Esophagus mucosa (tissue), 1 donor: ENCODE data around the gene SDCCAG8. TPM values are rescaled to one million over a fixed set of nuclear protein-coding genes. Genes with fewer than 3 reads are reported as not detected.
"Not testable (repeated sequence)": the region's sequence is repeated elsewhere in the genome, so short reads cannot be mapped to it uniquely, and the experiment has no call there.

Source experiments
- ATAC-seq: fragments of 200-7000 bp; cut with Tn5 transposase; one replicate; pipeline ENCODE4 v1.9.1; 2020
- total RNA-seq: library from RNA; stranded (reverse); gene quantifications from one replicate; pipeline ENCODE4 v1.2.4, GENCODE V29; 2023
- donor health status: DM: yes; HTN: yes; CAD: no.

The SDCCAG8 gene
- total RNA-seq, result 30.1 TPM

DNA sequence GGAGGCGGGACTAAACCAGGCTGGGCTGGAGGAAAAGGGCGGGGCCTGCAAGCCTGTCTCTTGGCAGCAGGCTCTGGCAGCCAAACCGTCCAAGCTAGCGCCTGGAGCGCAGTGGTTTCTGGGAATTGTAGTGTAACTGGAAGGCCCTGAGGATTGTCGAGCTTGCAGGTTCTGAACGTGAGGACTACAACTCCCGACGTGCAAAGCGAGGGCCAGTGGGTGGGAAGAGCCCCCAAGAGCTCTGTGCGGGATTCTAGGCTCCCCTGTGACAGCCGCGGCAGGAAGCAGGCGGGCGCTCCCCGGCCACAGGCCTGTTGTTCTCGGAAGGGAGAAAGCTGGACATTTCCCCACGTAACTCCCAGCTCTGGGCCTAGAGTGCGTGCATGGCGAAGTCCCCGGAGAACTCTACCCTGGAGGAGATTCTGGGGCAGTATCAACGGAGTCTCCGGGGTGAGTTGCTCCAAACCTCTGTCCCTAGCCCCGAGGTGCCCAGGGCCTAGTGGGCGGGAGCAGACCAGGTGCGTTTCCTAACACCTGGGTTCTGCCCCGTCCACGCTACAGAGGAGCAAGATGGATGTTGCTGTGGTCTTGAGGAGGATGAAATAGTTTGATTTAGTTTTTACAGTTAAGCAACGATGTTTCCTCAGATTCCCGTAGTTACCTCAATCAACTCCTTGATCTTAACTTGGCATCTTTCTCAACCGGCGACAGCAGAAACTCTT lies at the start of gene SDCCAG8:
Gene SDCCAG8 (plus strand): TSS at position 251 of the 722 bp plus-strand sequence. CDS start 133 bp downstream, at position 384.
- ATAC-seq, result peak; percentile 94

DNA sequence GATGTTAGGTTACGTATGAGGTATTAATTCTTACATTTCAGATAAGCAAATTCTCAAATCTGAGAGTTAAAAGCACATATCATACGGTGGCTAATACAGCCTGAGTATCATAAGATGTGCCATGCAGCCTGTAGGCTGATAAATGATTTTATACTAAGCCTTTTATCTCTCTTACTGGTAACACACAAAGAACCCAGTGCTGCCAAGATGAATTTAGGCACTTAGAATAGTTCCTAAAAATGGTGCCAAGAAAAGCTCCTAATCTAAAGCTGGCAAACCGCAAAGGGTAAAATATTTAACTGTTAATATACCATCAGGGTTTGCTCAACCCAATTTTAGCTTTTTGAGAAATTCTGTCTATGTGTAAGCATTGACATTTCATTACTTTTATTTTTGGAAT lies 43.9 kb upstream of the SDCCAG8 start:
- not testable (repeated sequence) for ATAC-seq

DNA sequence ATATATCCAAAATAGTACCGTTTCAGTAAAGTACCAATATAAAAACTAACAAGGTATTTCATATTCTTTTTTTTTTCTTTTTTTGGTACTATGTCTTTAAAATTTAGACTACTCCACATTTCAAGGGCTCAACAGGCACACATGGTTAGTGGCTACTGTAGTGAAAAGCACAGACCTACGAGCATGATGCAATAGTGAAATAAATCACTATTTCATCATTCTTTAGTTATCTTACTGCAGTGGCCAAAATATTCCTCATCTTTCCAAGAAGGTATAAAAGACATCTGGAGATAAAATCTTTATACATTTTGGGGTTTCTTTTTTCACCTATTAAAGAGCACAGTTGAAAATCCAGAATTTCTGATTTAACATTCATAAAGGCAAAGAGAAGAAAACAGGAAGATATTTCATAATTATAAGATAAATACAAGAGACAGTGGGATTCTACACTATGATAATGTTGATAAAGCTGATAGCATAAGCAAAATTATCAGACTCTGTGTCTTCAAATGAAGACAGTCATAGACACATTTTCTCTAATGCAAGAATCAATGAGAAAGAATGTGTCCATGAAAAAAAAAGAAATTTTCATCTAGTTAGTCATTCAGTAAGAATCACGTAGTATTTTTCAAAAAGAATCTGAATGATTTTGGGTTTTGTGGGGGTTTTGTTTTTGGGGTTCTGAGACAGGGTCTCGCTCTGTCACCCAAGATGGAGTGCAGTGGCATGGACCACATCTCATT lies 42.6 kb upstream of the SDCCAG8 start:
- ATAC-seq, result no peak

DNA sequence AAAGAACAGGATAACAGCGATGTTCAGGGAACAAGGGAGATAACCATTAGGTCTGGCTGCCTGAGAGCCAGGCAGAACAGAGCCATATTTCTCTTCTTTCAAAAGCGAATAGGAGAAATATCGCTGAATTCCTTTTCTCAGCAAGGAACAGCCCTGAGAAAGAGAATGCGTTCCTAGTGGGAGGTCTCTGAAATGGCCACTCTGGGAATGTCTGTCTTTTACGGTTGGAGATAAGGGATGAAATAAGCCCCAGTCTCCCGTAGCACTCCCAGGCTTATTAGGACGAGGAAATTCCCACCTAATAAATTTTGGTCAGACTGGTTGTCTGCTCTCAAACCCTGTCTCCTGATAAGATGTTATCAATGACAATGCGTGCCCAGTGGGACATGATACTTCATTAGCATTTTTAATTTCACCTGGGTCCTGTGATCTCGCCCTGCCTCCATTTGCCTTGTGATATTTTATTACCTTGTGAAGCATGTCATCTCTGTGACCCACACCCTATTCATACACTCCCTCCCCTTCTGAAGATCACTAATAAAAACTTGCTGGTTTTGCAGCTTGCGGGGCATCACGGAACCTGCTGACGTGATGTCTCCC lies 40.5 kb upstream of the SDCCAG8 start:
- ATAC-seq, result not testable (repeated sequence)

DNA sequence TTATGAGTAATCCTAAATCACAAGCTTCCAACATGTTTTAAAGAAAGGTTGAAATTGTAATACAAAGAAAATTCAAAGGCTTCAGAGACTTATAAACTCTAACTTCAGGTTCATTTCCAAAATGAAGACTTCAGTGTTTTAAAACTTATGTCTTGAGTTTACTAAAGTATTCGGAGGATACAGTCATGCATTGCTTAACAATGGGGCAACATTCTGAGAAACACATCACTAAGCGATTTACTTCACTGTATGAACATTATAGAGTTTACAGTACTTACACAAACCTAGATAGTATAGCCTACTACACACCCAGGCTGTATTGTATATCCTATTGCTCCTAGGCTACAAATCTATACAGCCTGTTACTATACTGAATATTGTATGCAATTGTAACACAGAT lies 39.1 kb upstream of the SDCCAG8 start:
- ATAC-seq, result no peak

DNA sequence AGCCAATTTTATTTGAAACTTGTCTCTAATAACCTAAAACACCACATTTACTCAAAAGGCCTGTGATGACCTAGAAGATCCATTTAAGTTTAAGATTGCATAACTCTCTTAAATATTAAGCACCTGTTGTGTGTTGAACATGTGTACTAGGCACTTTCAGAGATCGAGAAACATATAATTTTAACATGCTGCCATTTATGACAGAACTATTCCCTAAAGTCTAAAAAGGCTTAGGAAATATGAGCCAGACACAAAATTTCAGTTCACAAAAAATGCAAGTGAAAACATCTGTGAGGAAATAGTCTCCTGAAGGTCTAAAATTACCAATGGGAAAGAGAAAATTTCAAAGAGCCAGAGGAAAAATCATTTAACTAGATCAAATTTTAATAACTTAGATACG lies 38.5 kb upstream of the SDCCAG8 start:
- no peak for ATAC-seq

DNA sequence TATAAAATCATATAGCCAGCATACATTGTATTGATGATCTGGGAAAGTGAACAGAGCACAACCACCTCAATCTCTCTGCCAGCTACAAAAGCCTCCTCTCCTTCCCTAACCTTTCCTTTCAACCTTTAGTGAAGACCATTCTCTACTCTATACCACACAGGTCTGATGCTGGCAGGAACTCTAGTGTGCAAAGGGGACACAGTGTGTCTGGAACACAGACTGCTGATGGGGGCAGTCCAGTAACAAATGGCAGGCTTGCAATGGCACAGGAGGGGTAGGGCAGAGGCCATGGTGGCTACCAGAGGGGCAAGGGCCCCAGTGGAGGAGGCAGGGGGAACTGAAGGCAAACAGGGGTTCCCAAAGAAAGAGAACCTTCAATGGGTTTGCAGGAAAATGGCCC lies 37.8 kb upstream of the SDCCAG8 start:
- ATAC-seq, result no peak

DNA sequence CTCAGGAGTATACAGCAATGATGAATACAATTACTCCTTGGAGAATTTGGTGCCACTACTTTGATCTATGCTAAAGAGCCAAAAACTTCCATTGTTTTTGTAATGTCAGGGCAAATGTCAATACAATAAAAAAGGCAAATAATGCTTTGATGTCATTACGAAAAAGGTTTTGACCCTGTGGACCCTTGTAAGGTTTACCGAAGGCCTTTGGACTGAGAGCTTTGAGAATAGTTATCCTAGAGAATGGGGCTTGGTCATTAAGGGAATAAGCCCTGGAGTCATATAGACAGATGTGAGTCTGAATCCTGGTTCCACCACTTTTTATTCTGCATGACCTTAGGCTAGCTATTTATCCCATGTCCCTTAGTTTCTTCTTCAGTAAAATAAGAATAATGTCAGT lies 28.2 kb upstream of the SDCCAG8 start:
- ATAC-seq, result no peak

DNA sequence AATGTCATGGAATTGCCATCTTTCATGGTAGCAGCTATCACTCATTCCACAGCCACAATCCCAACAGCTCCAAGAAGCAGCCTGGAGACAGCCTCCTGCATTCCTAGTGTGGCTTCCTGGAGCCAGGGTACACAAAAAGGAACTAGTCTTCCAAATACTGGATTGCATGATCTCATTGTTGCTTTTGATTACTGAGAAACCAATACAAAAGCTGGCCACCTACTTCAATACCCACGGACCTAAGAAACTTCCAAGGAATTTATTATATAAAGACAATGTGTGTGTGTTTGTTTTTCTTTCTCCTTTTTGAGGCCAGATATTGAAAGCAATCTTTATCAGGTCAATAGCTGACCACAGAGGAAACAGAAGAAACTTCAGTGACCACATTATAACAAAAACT lies 26.3 kb upstream of the SDCCAG8 start:
- ATAC-seq, result no peak

DNA sequence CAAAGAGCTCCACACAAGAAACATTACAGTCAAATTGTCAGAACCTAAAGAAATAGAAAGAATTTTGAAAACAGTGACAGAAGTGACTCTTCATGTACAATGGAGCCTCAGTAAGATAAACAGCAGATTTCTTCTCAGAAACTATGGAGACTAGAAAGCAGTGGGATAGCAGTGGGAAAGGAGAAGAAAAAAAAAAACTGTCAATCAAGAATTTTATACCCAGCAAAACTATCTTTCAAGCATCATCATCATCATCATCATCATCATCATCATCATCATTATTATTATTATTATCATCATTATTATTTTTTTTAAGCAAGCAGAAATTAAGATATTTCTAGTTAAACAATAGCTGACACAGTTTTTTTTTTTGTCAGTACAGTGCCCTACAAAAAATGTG lies 24.9 kb upstream of the SDCCAG8 start:
- no peak for ATAC-seq

DNA sequence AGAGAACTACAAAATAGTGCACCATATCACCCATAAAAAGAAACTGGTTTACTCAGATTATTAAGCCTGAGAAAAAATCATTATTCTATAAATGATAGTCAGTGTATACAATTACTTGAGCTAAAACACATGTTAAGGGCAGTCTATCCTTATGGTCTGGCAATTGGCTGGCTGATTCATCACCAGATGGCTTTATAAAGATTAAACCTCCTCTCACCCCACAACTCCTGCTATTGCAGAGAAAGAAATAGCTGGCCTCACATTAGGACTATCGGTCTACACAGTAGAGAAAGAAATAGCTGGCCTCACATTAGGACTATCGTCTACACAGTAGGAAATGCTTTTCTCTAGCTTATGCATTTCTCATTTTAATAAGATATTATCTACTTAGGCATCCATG lies 21.9 kb upstream of the SDCCAG8 start:
- ATAC-seq, result no peak

DNA sequence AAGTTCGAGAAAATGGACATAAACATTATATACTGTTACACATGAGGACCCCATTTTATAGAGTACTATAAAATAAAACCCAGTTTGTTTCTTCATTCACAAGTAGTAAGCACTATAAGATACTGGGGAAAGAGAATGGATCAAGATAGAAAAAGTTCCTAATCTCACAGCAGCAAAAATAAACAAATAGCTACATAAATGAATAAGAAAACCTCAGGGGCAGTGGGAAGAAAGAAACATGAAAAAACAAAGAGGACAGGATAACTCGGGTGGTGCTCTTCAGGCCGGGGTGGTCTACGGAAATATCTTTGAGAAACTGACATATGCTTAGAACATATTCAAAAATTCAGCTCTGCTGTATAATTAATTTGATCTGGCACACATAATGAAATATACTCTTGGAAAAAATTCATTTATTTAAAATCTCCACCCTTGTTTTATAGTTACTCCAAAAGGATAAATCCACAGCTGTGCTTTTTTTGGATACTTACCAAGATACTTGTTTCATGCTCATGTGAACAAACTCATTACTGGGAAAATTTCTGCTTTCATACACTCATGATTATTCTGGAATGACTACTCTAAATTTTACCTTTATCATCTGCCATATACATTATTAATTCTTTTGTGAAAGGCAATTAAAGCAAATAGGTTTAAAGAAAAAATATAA lies 20.7 kb upstream of the SDCCAG8 start:
- ATAC-seq, result no peak

DNA sequence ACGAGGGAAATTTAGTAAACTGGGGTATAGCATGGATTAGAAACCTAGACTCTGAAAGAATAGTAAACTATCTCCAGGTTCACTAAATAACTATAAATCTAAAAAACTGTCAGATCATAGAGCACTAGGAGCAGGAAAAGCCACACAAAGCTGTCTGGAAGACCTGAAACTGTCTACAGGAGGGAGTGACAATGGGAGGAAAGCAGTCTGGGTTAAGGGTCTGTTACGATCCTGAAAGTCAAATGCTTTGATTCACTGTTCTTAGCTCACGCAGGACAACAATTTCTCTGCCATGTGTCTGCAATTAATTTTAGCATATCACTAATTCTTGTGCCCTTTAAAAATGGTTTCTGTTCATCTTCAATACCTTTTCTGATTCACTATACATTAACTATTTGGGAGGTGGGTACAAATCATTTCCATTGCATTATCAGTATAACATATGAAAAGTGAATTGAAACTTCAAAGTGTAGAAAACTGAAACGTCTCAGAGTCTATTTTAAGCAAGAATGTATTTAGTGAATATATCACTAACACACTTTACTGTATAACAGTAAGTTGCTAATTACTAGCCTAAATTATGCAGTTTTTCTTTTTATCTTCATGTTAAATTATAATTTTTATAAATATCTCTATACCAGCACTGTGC lies 19.1 kb upstream of the SDCCAG8 start:
- ATAC-seq, result no peak

DNA sequence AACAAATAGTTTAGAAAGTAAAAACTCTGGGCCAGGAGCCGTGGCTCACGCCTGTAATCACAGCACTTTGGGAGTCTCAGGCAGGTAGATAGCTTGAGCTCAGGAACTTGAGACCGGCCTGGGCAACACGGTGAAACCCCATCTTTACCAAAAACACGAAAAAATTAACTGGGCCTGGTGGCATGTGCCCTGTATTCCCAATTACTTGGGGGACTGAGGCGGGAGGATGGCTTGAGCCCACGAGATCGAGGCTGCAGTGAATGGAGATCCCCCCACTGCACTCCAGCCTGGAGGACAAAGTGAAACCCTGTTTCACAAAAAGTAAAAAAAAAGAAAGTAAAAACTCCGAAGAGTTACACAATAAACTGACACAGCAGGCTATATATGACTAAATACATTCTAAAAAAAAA lies 11.4 kb upstream of the SDCCAG8 start:
- no peak for ATAC-seq

DNA sequence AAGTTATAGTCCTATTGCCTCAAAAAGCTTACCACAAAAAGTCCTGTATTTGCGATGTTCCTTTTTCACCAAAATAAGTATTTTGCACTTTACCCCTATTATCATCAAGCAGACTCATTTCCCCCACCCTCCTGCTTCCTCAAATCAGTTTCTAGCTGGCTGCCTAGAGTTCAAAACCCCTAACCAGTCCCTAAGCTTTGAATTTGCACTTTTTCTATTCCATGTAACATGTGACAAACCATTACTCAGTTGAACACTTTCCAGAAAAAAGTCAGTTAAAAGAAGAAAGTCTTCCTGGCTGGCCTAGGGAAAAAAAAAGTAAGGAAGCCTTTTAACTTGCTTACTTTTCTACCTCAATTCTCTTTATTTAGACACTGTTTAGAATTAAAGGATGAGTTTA lies 8.9 kb upstream of the SDCCAG8 start:
- ATAC-seq, result no peak

DNA sequence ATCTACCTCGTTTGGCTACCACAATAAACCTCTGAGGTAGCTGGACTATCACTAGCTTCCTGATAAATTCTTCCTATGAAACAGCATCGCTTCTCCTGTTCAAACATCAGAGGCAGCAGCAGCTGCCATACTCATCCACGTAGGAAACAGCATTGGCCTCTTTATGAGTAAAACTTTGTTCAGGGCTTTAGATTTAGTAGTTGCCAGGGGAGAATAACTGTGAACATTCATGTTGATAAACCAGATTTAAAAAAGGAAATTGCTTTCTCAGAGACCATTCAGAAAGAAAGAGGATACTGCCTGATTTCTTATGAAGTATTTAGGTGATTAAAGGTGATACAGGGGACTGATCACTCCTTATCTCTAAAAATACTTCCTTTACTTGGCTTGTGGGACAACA lies 7.9 kb upstream of the SDCCAG8 start:
- ATAC-seq, result no peak

DNA sequence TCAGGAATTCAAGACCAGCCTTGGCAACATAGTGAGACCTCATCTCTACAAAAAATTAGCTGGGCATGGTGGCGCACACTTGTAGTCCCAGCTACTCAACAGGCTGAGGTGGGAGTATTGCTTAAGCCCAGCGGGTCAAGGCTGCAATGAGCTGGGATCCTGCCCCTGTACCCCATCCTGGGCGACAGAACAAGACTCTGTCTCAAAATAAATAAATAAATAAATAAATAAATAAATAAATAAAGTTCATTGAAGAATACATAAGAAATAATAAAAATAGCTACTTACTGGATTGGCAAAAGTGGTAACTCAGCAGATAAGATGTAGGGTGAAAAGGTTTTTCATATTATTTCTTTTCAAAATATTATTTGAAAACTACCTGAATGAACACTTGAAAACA lies 6.6 kb upstream of the SDCCAG8 start:
- ATAC-seq, result no peak

DNA sequence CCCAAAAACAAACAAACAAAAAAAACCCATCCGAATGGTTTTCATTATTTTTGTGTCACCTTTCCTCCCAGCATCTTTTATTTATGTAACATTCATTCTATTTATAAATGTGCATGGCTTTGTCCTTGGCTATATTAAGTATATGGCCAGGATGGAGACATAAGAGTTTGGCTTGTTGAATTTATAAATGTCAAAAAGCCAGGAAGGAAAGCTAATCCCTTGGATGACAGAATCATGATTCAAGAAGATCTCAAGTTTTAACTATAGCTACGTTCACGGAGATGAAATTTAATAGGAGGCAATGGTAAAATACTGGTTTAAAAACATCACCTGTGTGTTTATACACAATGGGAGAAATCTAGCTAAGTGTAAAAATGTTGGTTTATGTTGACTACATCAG lies 5.7 kb upstream of the SDCCAG8 start:
- no peak for ATAC-seq

DNA sequence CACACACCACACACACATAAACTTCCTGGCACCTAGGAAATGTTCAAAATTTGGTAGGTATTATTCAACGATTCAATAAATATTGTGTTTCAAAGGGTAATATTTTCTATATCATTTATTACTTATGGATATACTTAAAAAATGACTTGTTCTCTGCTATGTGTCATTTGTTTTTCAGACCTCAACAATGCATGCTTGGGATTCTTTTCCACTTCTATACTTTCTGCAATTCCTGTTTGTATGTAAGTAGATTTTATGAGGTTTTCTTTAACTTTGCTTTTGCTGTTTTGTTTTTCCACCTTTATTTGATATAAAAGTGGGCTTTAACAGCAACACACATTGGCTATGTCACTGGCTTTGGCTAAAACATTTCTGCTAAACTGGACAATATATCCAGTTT lies 4.3 kb upstream of the SDCCAG8 start:
- ATAC-seq, result no peak

DNA sequence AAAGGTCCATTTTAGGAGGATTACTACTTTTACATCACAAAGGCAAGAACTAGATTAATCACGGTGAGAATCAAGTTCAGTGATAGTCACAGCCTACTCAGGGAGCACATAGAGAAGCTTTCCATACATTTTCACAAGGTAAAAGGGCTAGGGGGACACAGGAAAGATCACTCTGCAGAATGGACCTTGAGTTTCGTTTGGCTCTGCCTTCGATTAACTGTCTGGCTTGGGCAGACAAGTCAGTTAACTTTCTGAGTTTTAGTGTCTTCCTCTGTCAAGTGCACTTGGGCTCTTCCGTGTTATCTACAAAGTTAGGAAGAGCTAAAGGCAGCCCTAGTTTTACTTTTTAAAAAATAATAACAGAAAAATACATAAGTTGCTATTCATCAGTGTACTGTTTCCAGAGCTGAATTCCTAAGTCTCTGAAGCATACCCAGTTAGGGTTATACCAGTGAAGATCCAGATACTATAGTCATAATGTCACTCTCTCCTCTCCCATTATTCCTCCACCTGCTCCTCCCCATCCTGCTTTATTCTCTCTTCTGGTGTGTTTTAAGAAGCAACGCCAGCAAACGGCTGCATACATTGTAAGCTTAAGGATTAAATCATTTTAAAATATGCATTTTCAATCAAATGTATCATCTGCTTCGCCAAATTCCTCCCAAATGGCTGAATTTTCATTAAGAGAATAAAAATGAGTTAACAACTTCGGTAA lies 2.5 kb upstream of the SDCCAG8 start:
- no peak for ATAC-seq

DNA sequence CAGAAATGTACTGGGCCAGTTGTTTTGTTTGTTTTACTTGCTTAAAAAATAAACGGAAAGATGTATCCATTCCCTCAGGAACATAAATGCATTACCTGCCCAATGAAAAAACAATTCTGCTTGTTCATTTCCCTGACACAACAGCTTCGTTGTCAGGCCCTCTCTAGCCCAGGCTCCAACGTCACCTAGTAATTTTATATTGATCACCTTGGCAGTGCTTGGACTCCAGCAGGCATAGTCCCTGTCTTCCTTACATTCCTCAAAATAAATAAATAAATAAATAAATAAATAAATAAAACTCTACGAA lies 2.0 kb upstream of the SDCCAG8 start:
- ATAC-seq, result no peak

DNA sequence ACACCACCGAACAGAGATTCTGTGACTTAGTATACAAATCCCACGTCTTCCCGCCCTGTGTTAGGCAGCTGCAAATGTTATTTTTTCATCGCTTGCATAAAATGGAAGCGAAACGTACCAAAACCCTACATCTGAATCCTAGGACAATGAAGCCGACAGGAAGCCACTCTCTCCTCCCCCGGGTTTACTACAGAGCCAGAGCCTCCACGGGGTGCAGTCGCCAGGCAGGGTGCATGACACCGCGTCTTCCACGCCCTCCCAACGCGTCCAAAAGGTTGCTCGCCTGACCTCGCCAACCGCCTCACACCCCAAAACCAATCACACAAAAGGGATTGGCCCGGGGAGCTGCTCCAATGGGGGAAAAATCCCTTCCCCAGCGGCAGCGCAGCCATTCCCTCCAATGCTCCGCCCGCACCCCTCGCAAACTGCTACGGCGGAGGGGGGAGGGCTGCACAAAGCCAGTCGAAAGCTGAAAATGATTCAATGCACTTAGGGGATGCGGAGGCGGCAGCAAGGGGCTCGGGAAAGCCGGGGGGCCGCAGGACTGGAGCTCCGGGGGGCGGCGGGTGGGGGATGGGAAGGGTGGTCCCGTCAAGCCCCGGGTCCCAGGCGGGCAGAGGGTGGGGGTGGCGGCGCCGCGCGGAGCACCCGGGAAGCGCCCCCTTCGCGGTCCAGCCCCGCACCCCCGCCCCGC lies 1.5 kb upstream of the SDCCAG8 start:
- peak; percentile 77 for ATAC-seq
